ENCODE measurements around the gene OIP5.
A peak's percentile ranks its signal among the peaks of the same experiment; 100 is the strongest.
"Not testable (repeated sequence)": the region's sequence is repeated elsewhere in the genome, so short reads cannot be mapped to it uniquely, and the experiment has no call there.

The OIP5 gene

DNA sequence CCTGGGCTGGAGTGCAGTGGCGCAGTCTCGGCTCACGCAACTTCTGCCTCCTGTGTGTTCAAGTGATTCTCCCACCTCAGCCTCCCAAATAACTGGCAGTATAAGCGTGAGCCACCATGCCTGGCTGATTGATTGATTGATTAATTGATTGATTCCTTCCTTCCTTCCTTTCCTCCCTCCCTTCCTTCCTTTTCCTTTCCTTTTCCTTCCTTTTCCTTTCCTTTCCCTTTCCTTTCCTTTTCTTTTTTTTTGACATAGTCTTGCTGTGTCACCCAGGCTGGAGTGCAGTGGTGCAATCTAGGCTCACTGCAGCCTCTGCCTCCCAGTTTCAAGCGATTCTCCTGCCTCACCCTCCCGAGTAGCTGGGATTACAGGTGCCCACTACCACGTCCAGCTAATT lies 71.5 kb downstream of the OIP5 start:
- over 99% methylated on average over 6 of the region's 7 CpGs for WGBS
- not testable (repeated sequence) for H2AFZ ChIP-seq (ENCODE audit: low read depth, low read length); H3K79me1 ChIP-seq (replicated peaks; ENCODE audit: low read length, poor library complexity, severe bottlenecking); H2BK120ac ChIP-seq (ENCODE audit: low read depth, low read length); H4K8ac ChIP-seq (ENCODE audit: low read length); H2BK12ac ChIP-seq (ENCODE audit: low read length in 2 of 2); DNase-seq; H4K91ac ChIP-seq (ENCODE audit: low read length); H3K9me3 ChIP-seq (ENCODE audit: control insufficient read depth, low read length); H3K9ac ChIP-seq (ENCODE audit: low read length); H3K27me3 ChIP-seq (ENCODE audit: control insufficient read depth in 1 of 2, insufficient read depth in 1 of 2, low read length in 2 of 2); H2AK5ac ChIP-seq (ENCODE audit: low read length, severe bottlenecking); H3K4ac ChIP-seq (ENCODE audit: low read depth in 1 of 2, low read length in 2 of 2); H3K23ac ChIP-seq (ENCODE audit: low read length in 2 of 2); H3K4me1 ChIP-seq (ENCODE audit: control insufficient read depth, insufficient read depth, low read depth, low read length); H3K14ac ChIP-seq (ENCODE audit: low read length in 2 of 2); H2BK5ac ChIP-seq (ENCODE audit: low read depth, low read length, poor library complexity, severe bottlenecking); H3K4me3 ChIP-seq (ENCODE audit: insufficient read depth in 1 of 2, low read depth in 1 of 2, low read length in 2 of 2); H3K27ac ChIP-seq (ENCODE audit: low read length, poor library complexity, severe bottlenecking); H2BK15ac ChIP-seq (ENCODE audit: low read depth, poor library complexity, severe bottlenecking); H3K18ac ChIP-seq (ENCODE audit: low read depth in 1 of 2, low read length in 2 of 2); H3K4me2 ChIP-seq (ENCODE audit: low read length, poor library complexity, severe bottlenecking)
- peaks cover 16 to 44% of the 10 kb centered on the region in 2 experiments for H3K36me3 ChIP-seq (ENCODE audit: control insufficient read depth in 1 of 2, insufficient read depth in 2 of 2, low read depth in 1 of 2, low read length in 2 of 2)

DNA sequence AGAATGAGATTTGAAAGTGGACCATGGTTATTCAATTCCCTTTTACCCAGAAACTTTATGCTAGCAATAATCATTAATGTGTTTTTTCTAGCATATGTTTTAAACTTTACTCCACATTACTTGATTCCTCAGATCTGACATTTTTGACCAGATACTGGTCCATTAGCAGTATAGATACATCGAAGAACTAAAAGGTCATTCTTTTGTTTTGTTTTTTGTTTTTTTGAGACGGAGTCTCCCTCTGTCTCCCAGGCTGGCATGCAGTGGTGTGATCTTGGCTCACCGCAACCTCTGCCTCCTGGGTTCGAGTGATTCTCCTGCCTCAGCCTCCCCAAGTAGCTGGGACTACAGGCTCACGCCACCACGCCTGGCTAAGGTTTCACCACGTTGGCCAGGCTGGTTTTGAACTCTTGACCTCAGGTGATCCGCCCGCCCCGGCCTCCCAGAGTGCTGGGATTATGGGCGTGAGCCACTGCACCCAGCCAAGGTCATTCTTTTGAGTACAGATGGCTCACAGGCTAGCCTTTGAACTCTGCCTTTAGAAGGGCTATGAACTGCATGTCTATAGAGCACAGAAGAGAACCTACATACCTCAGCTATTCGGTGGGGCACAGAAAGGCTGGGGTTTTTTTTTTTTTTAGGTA lies 72.7 kb downstream of the OIP5 start:
- WGBS: 92% methylated on average over 11 of the region's 12 CpGs
- no peak overlapping the region for H2AK5ac ChIP-seq (ENCODE audit: low read length, severe bottlenecking)
- no peak overlapping the region for H3K27ac ChIP-seq (ENCODE audit: low read length, poor library complexity, severe bottlenecking)

More for the DNA sequence above, 72.7 kb downstream of the OIP5 start:
- Histone ChIP-seq H4K91ac (ENCODE audit: low read length) (no peak overlapping the region), H3K4me1 (ENCODE audit: control insufficient read depth, insufficient read depth, low read depth, low read length) (no peaks in the 10 kb centered on the region), H3K4me2 (ENCODE audit: low read length, poor library complexity, severe bottlenecking) (no peak overlapping the region), H2BK120ac (ENCODE audit: low read depth, low read length) (no peak overlapping the region), H2BK12ac (ENCODE audit: low read length in 2 of 2) (no peak overlapping the region), H3K4ac (ENCODE audit: low read depth in 1 of 2, low read length in 2 of 2) (no peak overlapping the region), H3K9me3 (ENCODE audit: control insufficient read depth, low read length) (no peaks in the 10 kb centered on the region), H3K9ac (ENCODE audit: low read length) (no peak overlapping the region), H3K79me1 (replicated peaks; ENCODE audit: low read length, poor library complexity, severe bottlenecking) (peaks cover 6% of the 10 kb centered on the region), H3K18ac (ENCODE audit: low read depth in 1 of 2, low read length in 2 of 2) (no peak overlapping the region), H2BK15ac (ENCODE audit: low read depth, poor library complexity, severe bottlenecking) (no peak overlapping the region), H3K14ac (ENCODE audit: low read length in 2 of 2) (peak overlapping the region in 1 of 2 experiments; percentile 14), H3K27me3 (ENCODE audit: control insufficient read depth in 1 of 2, insufficient read depth in 1 of 2, low read length in 2 of 2) (no peaks in the 10 kb centered on the region), H2AFZ (ENCODE audit: low read depth, low read length) (no peak overlapping the region), H3K4me3 (ENCODE audit: insufficient read depth in 1 of 2, low read depth in 1 of 2, low read length in 2 of 2) (no peak overlapping the region), H4K8ac (ENCODE audit: low read length) (no peak overlapping the region), H3K36me3 (ENCODE audit: control insufficient read depth in 1 of 2, insufficient read depth in 2 of 2, low read depth in 1 of 2, low read length in 2 of 2) (peaks cover 13 to 43% of the 10 kb centered on the region in 2 experiments), H2BK5ac (ENCODE audit: low read depth, low read length, poor library complexity, severe bottlenecking) (no peak overlapping the region), H3K23ac (ENCODE audit: low read length in 2 of 2) (no peak overlapping the region)
- DNase-seq: no peak

All from mesenchymal stem cell (in vitro differentiated cells and primary cell).